ENCODE data around the gene ATP6V0E2.

Gene ATP6V0E2

GRCh38 chr7:149864751-149865150 lies 9.0 kb upstream of the ATP6V0E2 start:
- DNase-seq, result no peak

DNA sequence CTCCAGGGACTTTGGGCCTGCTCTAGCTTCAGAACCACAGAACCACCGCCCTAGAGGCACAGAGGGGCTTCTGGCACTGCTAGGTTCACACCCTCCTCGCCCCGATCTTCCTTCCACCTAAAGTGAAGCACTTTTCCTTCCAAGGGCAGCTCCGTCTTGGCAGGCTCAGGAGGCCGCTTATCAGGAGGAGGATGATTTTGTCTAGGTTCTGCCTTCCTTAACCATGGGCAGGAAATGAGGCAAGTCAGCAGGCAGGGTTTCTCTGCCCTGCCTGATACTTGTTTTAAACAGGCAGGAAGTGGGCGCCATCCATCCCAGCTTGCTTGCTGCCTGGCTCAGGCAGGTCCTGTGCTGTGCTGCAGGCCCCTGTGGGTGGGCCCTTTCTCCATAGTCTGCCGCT lies 8.3 kb upstream of the ATP6V0E2 start:
- peak in 4 of 5 donors; percentile 31 to 90 (median 50) for DNase-seq

DNA sequence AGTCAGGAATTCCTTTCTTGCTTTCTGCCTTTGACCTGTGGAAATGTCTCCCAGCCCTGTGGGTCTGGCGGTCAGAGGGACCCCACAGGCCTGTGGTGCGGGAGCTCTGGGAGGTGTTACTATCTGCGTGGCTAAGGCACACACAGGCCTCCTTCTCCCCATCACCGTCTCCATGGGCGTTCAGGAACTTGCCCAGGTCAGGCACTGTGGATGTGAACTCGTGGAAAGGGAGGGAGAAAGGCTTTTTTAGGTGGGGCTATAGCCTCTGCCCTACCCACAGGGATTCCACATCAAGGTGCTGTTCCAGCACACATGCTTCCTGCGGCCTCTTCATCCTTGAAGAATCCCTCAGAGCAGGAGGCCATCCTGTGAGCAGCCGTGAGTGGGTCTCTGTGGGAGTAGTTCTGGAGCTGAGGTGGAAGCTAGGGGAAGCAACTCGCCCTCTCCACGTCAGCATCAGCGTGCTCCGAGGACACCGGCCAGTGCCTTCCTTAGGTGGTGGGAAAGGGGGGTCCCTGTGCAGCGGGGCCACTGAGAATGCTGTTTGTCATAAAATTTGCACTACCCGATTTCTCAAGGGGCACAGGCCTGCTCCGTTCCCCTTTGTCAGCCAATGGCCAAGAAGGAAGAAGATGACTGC lies 7.5 kb upstream of the ATP6V0E2 start:
- no peak for DNase-seq

DNA sequence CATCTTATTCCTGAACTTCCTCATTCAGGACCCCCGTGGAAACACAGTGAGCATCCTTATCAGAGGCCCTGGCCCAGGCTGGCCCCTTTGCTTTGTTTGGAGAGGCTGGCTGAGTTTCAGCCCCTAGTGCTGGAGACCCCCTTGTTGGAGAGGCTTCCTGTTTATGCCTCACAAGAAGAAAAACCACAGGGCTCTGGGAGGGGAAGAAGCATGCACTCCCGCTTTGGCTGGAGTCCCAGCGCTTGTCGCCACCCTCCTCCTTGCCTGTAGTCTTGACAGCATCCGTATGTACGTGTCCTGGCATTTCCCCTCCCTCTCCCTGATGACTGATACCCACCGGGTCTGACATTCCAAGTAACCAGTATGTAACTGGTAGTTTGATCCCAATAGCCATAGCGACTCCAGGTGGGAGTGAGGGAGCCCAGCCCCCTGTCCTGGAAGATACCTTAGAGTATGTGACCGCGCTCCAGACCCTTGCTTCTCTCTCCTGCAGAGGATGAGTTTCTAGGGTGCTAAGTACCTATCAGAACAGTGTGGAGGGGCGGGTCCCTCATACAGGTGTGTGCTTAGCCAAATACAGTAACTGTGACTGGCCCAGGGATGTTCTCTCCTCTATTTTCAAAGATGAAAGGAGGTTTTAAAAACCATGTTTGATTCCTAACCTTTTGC lies 6.9 kb upstream of the ATP6V0E2 start:
- no peak for DNase-seq

- DNase-seq, result no peak
Observed at GRCh38 chr7:149867762-149868622, 5.8 kb upstream of the ATP6V0E2 start.

DNA sequence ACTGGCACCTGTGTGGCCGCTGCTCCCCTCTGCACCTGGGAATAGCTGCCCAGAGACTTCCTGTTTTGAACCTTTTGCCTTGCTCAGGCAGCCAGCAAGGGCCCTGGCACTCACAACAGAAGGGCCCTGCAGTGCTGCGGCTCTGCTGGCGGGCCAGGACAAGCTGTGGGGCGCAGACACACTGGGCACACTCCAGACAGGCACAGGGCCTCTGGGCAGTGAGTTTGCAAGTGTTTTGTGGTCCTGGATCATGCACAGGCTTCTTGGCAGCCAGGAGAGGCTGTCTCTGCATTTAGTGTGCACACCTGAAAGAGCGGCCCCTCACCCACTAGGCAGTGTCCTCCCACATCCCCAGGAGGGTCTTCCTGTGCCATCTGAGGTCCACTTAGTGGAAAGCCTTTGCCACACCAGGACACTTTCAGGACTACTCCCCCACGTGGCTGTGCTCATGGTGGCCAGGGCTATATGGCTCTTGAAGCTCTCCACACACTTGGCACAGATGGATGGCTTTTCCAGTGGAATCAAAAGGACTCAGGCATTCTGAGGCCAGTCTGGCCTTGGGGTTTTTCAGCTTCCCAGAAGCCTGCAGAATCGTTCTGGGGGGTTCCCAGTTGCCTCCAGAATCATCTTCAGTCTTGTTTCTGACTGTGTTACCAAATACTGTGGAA lies 5.0 kb upstream of the ATP6V0E2 start:
- DNase-seq, result no peak

DNA sequence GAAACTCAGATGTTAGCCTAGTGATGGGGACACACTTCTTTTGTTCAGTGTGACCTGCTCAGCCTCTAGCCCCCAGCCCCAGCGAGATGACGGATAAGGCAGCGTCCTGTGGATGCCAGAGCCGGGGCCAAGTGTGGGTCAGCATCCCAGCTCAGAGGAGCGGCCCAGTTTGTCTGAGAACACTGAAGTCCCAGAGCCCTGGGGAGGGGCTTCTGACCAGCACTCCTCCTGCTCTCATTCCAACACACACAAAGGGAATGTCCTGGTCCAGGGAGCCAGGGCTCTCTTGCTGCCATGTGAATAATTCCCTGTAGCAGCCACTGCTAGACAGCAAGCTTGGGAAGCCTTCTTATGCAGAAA lies 4.5 kb upstream of the ATP6V0E2 start:
- DNase-seq, result no peak

DNA sequence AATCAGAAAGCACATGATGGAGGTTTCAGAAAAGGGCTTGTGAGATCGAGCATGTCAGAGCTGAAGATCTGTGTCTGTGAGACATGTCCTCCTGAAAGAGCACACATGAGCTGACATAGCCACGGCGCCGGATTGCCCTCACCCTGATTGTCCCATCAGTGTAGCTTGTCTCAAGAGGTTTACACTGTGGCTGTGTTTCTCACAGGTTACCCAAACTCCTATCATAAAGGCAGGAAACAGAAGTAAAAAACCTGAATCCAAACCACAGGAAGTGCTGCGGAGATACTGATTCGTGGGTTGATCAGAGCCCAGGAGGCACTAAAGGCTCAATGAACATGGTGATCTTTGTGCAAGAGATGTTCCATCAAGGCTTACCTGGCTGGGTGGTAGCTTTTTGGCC lies 3.9 kb upstream of the ATP6V0E2 start:
- DNase-seq, result peak in 3 of 5 donors; percentile 28 to 77 (median 40)

DNA sequence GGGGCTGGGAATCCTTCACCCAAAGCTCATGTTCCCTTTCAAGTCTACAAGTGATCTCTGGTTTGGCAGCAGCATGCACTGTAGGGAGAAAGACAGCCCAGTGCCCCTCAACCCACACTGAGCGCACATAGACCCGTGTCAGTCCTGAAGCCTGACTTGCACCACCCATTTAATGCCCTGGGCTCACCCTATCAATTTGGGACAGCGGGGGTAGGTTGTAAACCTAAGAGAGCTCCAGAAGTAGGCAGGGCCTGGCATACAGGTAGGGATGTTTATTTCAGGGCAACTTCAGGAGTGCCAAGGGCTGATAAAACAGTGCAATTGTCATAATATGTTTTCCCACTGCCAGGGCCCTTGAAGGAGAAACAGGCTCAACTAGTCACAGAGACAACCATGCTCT lies 3.5 kb upstream of the ATP6V0E2 start:
- no peak for DNase-seq

DNA sequence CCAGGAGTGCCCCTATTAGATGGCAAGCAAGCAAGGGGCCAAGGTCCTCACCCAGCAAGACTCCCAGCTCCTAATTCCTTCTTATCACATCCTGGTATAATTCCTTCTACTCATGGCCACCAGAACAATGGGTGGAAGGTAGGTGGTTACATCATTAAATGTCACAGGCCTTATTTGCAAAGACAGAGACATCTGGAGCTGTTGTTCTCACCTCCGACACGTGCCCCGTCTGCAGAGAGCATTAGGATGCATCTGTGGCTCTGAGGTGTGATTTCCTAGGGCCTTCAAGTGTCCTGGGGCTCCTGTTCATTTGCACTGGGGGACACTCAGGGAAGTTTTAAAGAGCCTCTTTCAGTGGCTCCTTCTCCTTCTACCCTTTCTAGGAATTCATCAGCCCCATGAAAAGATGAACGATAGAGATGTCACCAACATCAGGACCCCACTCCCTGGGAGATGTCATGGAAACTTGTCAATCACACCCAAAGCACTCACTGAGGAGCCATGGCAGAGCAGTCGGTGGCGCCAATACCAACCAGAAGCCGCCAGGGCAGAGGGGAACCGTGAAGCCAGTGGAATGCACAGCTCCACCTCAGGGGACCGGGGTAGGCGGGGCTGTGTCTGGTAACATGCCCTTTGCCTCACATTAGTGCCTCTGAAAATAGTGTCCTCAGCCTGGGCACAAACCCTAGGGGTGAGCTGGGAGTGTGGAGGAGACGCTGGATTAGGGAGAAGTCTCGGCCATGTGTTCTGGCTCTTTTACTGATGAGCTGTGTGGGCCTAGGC lies 2.9 kb upstream of the ATP6V0E2 start:
- peak in 1 of 5 donors; percentile 27 for DNase-seq

GRCh38 chr7:149871576-149871975 lies 2.2 kb upstream of the ATP6V0E2 start:
- DNase-seq, result no peak

DNA sequence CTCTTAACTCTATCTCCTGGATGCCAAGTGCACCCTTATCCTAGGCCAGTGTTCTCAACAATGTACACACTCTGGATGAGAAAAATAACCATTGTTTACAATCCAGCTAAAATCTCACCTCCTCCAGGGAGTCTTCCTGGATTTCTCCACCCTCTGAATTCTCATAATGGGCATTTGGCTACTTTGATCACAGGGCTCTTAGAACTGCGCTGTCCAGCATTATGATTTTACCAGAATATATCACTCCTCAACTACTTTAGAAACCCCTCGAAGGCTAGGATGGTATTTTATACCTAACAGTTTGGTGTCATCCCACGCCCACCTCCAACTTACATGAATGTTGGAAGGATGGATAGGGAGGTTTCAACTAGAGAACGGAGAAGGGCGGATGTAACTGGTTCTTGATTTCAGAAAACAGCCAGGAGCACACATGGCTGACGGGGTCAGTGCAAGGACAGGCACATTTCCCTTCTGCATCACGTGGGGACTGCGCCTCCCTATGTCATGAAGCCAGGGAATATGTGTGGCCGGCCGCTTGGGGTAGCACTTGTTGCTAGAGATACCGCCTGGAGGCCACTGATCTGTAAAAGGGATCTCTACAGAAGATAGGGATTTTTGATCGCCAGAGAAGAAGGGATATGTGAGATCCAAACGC lies 1.2 kb upstream of the ATP6V0E2 start:
- no peak for DNase-seq

DNA sequence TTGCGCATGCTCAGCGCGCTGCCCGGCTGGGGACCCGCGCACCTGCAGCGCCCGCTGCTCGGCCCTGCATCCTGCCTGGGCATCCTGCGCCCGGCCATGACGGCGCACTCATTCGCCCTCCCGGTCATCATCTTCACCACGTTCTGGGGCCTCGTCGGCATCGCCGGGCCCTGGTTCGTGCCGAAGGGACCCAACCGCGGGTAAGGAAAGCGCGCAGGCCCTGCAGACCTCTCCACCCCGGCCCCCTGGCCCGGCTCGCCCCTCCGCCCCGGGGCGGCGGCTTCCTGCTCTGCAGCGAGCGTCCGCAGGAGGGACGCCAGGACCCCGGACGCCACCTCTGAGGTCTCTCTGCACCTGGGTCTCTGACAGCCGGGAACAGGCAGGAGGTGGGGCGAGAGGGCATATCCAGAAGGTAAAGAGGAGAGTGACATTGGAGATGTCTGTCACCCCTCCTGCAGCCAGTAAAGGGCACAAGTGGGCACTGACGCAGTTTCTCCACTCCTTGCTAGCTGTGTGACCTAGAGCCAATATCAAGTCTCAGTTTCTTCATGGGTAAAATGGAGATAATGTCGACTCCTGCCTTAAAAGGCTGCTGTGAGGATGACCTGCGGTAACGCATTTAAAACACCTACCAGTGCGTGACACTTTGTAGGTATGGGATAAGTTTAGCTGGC lies 338 bp downstream of the ATP6V0E2 start:
- DNase-seq, result no peak

DNA sequence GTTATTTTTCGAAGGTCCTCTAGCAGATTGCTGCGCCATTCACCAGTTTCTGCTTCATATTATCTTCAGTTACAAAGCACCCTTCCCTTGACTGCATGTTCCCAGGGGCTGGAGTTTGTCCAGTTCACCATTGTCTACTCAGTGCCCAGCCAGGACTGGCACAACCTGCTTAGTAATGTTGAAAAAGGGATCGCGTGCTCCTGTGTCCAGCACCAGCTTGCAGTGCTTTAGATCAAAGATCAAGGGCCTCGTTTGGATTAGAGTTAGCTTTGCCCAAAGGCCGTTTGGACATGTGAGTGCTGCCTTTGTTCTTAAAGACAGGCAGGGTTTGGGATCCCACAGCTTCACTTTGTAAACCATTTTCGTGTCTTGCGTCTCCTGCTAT lies 867 bp downstream of the ATP6V0E2 start:
- no peak for DNase-seq

- DNase-seq, result no peak
Observed at GRCh38 chr7:149875396-149875795, 1.6 kb downstream of the ATP6V0E2 start.

GRCh38 chr7:149877890-149878522 lies 4.2 kb downstream of the ATP6V0E2 start:
- DNase-seq, result no peak

DNA sequence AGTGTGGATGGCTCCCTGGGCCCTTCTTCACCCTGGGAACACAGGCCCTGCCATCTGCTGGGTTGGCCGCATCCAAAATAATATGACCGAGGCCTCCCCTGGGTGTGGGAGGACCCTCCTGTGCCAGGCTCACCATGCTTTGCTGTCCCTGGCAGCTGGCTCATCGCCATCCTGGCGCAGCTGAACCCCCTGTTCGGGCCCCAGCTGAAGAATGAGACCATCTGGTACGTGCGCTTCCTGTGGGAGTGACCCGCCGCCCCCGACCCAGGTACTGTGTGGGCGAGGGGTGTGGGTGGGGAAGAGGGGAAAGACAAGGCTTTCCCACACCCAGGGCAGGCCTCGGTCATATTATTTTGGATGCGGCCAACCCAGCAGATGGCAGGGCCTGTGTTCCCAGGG lies 4.8 kb downstream of the ATP6V0E2 start:
- DNase-seq, result no peak

DNA sequence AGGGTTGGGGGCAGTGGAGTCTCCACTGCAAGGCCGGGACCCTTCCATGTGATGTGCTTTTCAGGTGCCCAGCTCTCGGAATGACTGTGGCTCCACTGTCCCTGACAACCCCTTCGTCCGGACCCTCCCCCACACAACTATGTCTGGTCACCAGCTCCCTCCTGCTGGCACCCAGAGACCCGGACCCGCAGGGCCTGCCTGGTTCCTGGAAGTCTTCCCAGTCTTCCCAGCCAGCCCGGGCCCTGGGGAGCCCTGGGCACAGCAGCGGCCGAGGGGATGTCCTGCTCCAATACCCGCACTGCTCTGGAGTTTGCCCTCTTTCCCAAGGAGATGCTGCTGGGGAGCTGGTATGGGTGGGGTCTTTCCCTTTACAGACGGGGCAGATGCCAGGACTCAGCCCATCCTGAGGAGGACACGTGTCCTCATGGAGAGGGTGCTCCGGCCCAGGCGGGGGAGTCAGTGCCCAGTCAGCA lies 5.5 kb downstream of the ATP6V0E2 start:
- no peak for DNase-seq

DNA sequence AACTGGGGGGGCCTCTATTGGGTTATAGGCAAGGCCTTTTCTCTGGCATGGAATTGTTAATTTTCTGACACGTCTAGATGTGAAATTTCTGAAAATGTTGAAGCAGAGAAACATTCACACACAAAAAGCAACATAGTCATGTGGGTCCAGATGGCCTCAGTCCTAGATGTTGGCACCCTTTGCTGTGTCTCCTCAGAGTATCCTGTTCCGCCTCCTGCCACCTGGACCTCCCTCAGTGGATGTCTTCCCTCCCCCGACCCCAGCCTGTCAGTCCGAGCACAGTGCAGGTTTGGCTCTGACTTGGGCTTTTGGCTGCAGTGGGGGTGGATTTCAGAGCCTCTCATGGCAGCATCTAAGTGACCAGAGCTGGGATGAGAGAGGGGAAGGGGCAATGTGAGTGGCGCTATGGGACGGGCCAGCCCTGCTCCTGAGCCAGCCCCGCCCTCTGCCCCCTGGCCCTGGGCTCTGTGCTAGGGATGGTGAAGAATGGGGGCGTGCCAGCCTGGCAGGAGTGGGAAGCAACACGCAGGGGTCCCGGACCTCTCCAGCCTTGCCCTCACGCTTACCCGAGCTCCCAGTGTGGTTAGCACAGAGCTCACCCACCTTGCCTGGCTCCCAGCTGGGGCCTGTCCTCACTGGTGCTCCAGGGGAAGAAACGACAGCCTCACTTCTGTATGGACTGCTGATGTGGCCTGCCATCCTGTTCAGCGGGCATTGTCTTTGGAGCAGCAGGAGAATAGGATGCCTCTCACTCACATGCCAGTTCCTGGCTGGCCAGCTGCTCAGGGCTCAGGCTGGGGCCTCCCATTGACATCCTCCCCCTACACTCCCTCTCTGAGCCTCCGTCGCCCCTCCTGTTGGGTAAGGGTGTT lies 6.2 kb downstream of the ATP6V0E2 start:
- DNase-seq, result no peak
